GM12874 (cell line): ENCODE results near the gene MMP15.

Experiments used
- TF ChIP-seq, protein P1 (sequence below): IDR thresholded peaks from 2 replicates; pipeline ENCODE4 v1.5.1; 2011; ENCODE audit warnings: low read depth, mild to moderate bottlenecking, control low read depth, low read length, moderate library complexity; ENCODE audit not compliant: insufficient read depth

MMP15 gene

GRCh38 chr16:58021661-58022551, 3.6 kb upstream of the MMP15 start:
- TF ChIP-seq, protein P1, sequence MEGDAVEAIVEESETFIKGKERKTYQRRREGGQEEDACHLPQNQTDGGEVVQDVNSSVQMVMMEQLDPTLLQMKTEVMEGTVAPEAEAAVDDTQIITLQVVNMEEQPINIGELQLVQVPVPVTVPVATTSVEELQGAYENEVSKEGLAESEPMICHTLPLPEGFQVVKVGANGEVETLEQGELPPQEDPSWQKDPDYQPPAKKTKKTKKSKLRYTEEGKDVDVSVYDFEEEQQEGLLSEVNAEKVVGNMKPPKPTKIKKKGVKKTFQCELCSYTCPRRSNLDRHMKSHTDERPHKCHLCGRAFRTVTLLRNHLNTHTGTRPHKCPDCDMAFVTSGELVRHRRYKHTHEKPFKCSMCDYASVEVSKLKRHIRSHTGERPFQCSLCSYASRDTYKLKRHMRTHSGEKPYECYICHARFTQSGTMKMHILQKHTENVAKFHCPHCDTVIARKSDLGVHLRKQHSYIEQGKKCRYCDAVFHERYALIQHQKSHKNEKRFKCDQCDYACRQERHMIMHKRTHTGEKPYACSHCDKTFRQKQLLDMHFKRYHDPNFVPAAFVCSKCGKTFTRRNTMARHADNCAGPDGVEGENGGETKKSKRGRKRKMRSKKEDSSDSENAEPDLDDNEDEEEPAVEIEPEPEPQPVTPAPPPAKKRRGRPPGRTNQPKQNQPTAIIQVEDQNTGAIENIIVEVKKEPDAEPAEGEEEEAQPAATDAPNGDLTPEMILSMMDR: no peak

GRCh38 chr16:58022601-58023371, 2.8 kb upstream of the MMP15 start:
- TF ChIP-seq, protein P1: no peak

GRCh38 chr16:58024486-58025350, 836 bp upstream of the MMP15 start:
- TF ChIP-seq, protein P1: no peak

GRCh38 chr16:58026139-58026704, 668 bp downstream of the MMP15 start:
- TF ChIP-seq, protein P1: no peak

- TF ChIP-seq, protein P1: no peak
Observed at GRCh38 chr16:58026705-58027160, 1.2 kb downstream of the MMP15 start.

GRCh38 chr16:58027161-58027915, 1.8 kb downstream of the MMP15 start:
- TF ChIP-seq, protein P1: no peak
